ENCODE data around the gene ANKRD40CL. TPM values are rescaled to one million over a fixed set of nuclear protein-coding genes. Genes with fewer than 3 reads are reported as not detected.
"Not testable (repeated sequence)": the region's sequence is repeated elsewhere in the genome, so short reads cannot be mapped to it uniquely, and the experiment has no call there.

Gene ANKRD40CL
- total RNA-seq: not detected in 2 replicates

- peaks cover 4% of the 10 kb centered on the region for H3K4me1 Mint-ChIP-seq (ENCODE audit: low read depth)
- H3K4me3 Mint-ChIP-seq (ENCODE audit: low read depth): no peak within 1 kb of the TSS
- no peak for DNase-seq (ENCODE audit: low spot score)
- H3K27ac Mint-ChIP-seq: no peak within 1 kb of the TSS
- no peaks in the 10 kb centered on the region for H3K9me3 Mint-ChIP-seq
- peaks cover 38% of the 10 kb centered on the region for H3K27me3 Mint-ChIP-seq (ENCODE audit: low read depth)
- intact Hi-C loops (cut with micrococcal nuclease): no loop called here
- H3K36me3 Mint-ChIP-seq (ENCODE audit: low read depth): no peaks in the 10 kb centered on the region
Observed at GRCh38 chr17:50767446-50767845, at the start of gene ANKRD40CL. Gene ANKRD40CL, minus strand, starts transcription at chr17:50767518. Its CDS starts 605 bp downstream, at chr17:50766913.

GRCh38 chr17:50816271-50816670 lies 49.0 kb upstream of the ANKRD40CL start:
- Mint-ChIP-seq H3K36me3 (ENCODE audit: low read depth) (no peaks in the 10 kb centered on the region), H3K4me1 (ENCODE audit: low read depth) (peaks cover 10% of the 10 kb centered on the region), H3K9me3 (no peaks in the 10 kb centered on the region), H3K27me3 (ENCODE audit: low read depth) (peaks cover 24% of the 10 kb centered on the region), H3K4me3 (ENCODE audit: low read depth) (no peak overlapping the region), H3K27ac (no peak overlapping the region)
- intact Hi-C loops (cut with micrococcal nuclease): no loop called here
- DNase-seq (ENCODE audit: low spot score): no peak

- no peak overlapping the region for H3K4me3 Mint-ChIP-seq (ENCODE audit: low read depth)
- peaks cover 24% of the 10 kb centered on the region for H3K27me3 Mint-ChIP-seq (ENCODE audit: low read depth)
- peaks cover 10% of the 10 kb centered on the region for H3K4me1 Mint-ChIP-seq (ENCODE audit: low read depth)
- H3K9me3 Mint-ChIP-seq: no peaks in the 10 kb centered on the region
- H3K36me3 Mint-ChIP-seq (ENCODE audit: low read depth): no peaks in the 10 kb centered on the region
- H3K27ac Mint-ChIP-seq: no peak overlapping the region
- DNase-seq (ENCODE audit: low spot score): no peak
- intact Hi-C loops (cut with micrococcal nuclease): no loop called here
Observed at GRCh38 chr17:50815400-50815799, 48.1 kb upstream of the ANKRD40CL start.

- H3K4me3 Mint-ChIP-seq (ENCODE audit: low read depth): no peak overlapping the region
- H3K27ac Mint-ChIP-seq: no peak overlapping the region
- H3K36me3 Mint-ChIP-seq (ENCODE audit: low read depth): no peaks in the 10 kb centered on the region
- H3K9me3 Mint-ChIP-seq: no peaks in the 10 kb centered on the region
- peaks cover 4% of the 10 kb centered on the region for H3K4me1 Mint-ChIP-seq (ENCODE audit: low read depth)
- DNase-seq (ENCODE audit: low spot score): no peak
- intact Hi-C loops (cut with micrococcal nuclease): no loop called here
- H3K27me3 Mint-ChIP-seq (ENCODE audit: low read depth): peaks cover 24% of the 10 kb centered on the region
Observed at GRCh38 chr17:50813583-50813982, 46.3 kb upstream of the ANKRD40CL start.

GRCh38 chr17:50808888-50809287 lies 41.6 kb upstream of the ANKRD40CL start:
- intact Hi-C loops (cut with micrococcal nuclease): no loop called here
- Mint-ChIP-seq H3K27ac (no peak overlapping the region), H3K27me3 (ENCODE audit: low read depth) (peaks cover 10% of the 10 kb centered on the region), H3K9me3 (no peaks in the 10 kb centered on the region), H3K4me1 (ENCODE audit: low read depth) (no peaks in the 10 kb centered on the region), H3K4me3 (ENCODE audit: low read depth) (no peak overlapping the region), H3K36me3 (ENCODE audit: low read depth) (no peaks in the 10 kb centered on the region)
- DNase-seq (ENCODE audit: low spot score): no peak

- no peaks in the 10 kb centered on the region for H3K9me3 Mint-ChIP-seq
- H3K36me3 Mint-ChIP-seq (ENCODE audit: low read depth): no peaks in the 10 kb centered on the region
- H3K4me1 Mint-ChIP-seq (ENCODE audit: low read depth): no peaks in the 10 kb centered on the region
- no peak for DNase-seq (ENCODE audit: low spot score)
- H3K27me3 Mint-ChIP-seq (ENCODE audit: low read depth): peaks cover 8% of the 10 kb centered on the region
- H3K4me3 Mint-ChIP-seq (ENCODE audit: low read depth): no peak overlapping the region
- H3K27ac Mint-ChIP-seq: no peak overlapping the region
- intact Hi-C loops (cut with micrococcal nuclease): no loop called here
Observed at GRCh38 chr17:50808413-50808812, 41.1 kb upstream of the ANKRD40CL start.

GRCh38 chr17:50807675-50808074 lies 40.4 kb upstream of the ANKRD40CL start:
- H3K9me3 Mint-ChIP-seq: no peaks in the 10 kb centered on the region
- intact Hi-C loops (cut with micrococcal nuclease): no loop called here
- no peak for DNase-seq (ENCODE audit: low spot score)
- no peaks in the 10 kb centered on the region for H3K4me1 Mint-ChIP-seq (ENCODE audit: low read depth)
- H3K27ac Mint-ChIP-seq: no peak overlapping the region
- peaks cover 8% of the 10 kb centered on the region for H3K27me3 Mint-ChIP-seq (ENCODE audit: low read depth)
- no peaks in the 10 kb centered on the region for H3K36me3 Mint-ChIP-seq (ENCODE audit: low read depth)
- H3K4me3 Mint-ChIP-seq (ENCODE audit: low read depth): no peak overlapping the region

GRCh38 chr17:50807009-50807408 lies 39.7 kb upstream of the ANKRD40CL start:
- H3K9me3 Mint-ChIP-seq: no peaks in the 10 kb centered on the region
- H3K4me1 Mint-ChIP-seq (ENCODE audit: low read depth): no peaks in the 10 kb centered on the region
- DNase-seq (ENCODE audit: low spot score): no peak
- intact Hi-C loops (cut with micrococcal nuclease): no loop called here
- H3K36me3 Mint-ChIP-seq (ENCODE audit: low read depth): no peaks in the 10 kb centered on the region
- H3K27ac Mint-ChIP-seq: no peak overlapping the region
- peaks cover 8% of the 10 kb centered on the region for H3K27me3 Mint-ChIP-seq (ENCODE audit: low read depth)
- no peak overlapping the region for H3K4me3 Mint-ChIP-seq (ENCODE audit: low read depth)

GRCh38 chr17:50806141-50806643 lies 38.9 kb upstream of the ANKRD40CL start:
- H3K4me1 Mint-ChIP-seq (ENCODE audit: low read depth): no peaks in the 10 kb centered on the region
- H3K9me3 Mint-ChIP-seq: no peaks in the 10 kb centered on the region
- H3K36me3 Mint-ChIP-seq (ENCODE audit: low read depth): no peaks in the 10 kb centered on the region
- intact Hi-C loops (cut with micrococcal nuclease): no loop called here
- peaks cover 4% of the 10 kb centered on the region for H3K27me3 Mint-ChIP-seq (ENCODE audit: low read depth)
- H3K27ac Mint-ChIP-seq: no peak overlapping the region
- DNase-seq (ENCODE audit: low spot score): no peak
- H3K4me3 Mint-ChIP-seq (ENCODE audit: low read depth): no peak overlapping the region

- Mint-ChIP-seq H3K4me3 (ENCODE audit: low read depth) (no peak overlapping the region), H3K4me1 (ENCODE audit: low read depth) (no peaks in the 10 kb centered on the region), H3K36me3 (ENCODE audit: low read depth) (no peaks in the 10 kb centered on the region), H3K27ac (no peak overlapping the region), H3K9me3 (no peaks in the 10 kb centered on the region), H3K27me3 (ENCODE audit: low read depth) (peaks cover 4% of the 10 kb centered on the region)
- intact Hi-C loops (cut with micrococcal nuclease): no loop called here
- no peak for DNase-seq (ENCODE audit: low spot score)
Observed at GRCh38 chr17:50805486-50805885, 38.2 kb upstream of the ANKRD40CL start.

- H3K27ac Mint-ChIP-seq; H3K36me3 Mint-ChIP-seq (ENCODE audit: low read depth); H3K27me3 Mint-ChIP-seq (ENCODE audit: low read depth); H3K9me3 Mint-ChIP-seq; intact Hi-C loops (cut with micrococcal nuclease); H3K4me1 Mint-ChIP-seq (ENCODE audit: low read depth); H3K4me3 Mint-ChIP-seq (ENCODE audit: low read depth); DNase-seq (ENCODE audit: low spot score): not testable (repeated sequence)
Observed at GRCh38 chr17:50804749-50805475, 37.6 kb upstream of the ANKRD40CL start.

- Mint-ChIP-seq H3K27ac (no peak overlapping the region), H3K27me3 (ENCODE audit: low read depth) (no peaks in the 10 kb centered on the region), H3K4me3 (ENCODE audit: low read depth) (no peak overlapping the region), H3K36me3 (ENCODE audit: low read depth) (no peaks in the 10 kb centered on the region), H3K9me3 (no peaks in the 10 kb centered on the region), H3K4me1 (ENCODE audit: low read depth) (no peaks in the 10 kb centered on the region)
- DNase-seq (ENCODE audit: low spot score): no peak
- intact Hi-C loops (cut with micrococcal nuclease): no loop called here
Observed at GRCh38 chr17:50803676-50804075, 36.4 kb upstream of the ANKRD40CL start.

GRCh38 chr17:50802609-50803571 lies 35.6 kb upstream of the ANKRD40CL start:
- DNase-seq (ENCODE audit: low spot score): no peak
- H3K4me1 Mint-ChIP-seq (ENCODE audit: low read depth): no peaks in the 10 kb centered on the region
- H3K4me3 Mint-ChIP-seq (ENCODE audit: low read depth): no peak overlapping the region
- H3K27me3 Mint-ChIP-seq (ENCODE audit: low read depth): no peaks in the 10 kb centered on the region
- intact Hi-C loops (cut with micrococcal nuclease): no loop called here
- H3K27ac Mint-ChIP-seq: no peak overlapping the region
- no peaks in the 10 kb centered on the region for H3K9me3 Mint-ChIP-seq
- H3K36me3 Mint-ChIP-seq (ENCODE audit: low read depth): no peaks in the 10 kb centered on the region
